Measurements from ENCODE around the gene PTRHD1. TPM values are rescaled to one million over a fixed set of nuclear protein-coding genes. Genes with fewer than 3 reads are reported as not detected.
"Not testable (repeated sequence)": the region's sequence is repeated elsewhere in the genome, so short reads cannot be mapped to it uniquely, and the experiment has no call there.

PTRHD1 gene
- polyA plus RNA-seq, 1 donor from 2014 or later, result 69.9 TPM

- H3K4me3 Mint-ChIP-seq, result not testable (repeated sequence)
- peaks cover 13% of the 10 kb centered on the region for H3K36me3 Mint-ChIP-seq
Measured at GRCh38 chr2:24800487-24800886, 7.3 kb upstream of the PTRHD1 start.

GRCh38 chr2:24797644-24798043 lies 4.5 kb upstream of the PTRHD1 start:
- Mint-ChIP-seq H3K36me3 (peaks cover 11% of the 10 kb centered on the region), H3K4me1 (peaks cover 11 to 12% (median 11%) of the 10 kb centered on the region in 3 donors), H3K27me3 (no peaks in the 10 kb centered on the region), H3K9me3 (no peaks in the 10 kb centered on the region), H3K4me3 (no peak overlapping the region), H3K27ac (no peak overlapping the region)

More at GRCh38 chr2:24800487-24800886, 7.3 kb upstream of the PTRHD1 start:
- not testable (repeated sequence) for H3K27ac Mint-ChIP-seq, H3K9me3 Mint-ChIP-seq, H3K4me1 Mint-ChIP-seq, H3K27me3 Mint-ChIP-seq

GRCh38 chr2:24793761-24794435 lies 707 bp upstream of the PTRHD1 start:
- H3K36me3 Mint-ChIP-seq, result peaks cover under 1% of the 10 kb centered on the region
- H3K4me3 Mint-ChIP-seq, result peak overlapping the region; percentile 97 to 100 (median 100)
- no peaks in the 10 kb centered on the region for H3K27me3 Mint-ChIP-seq
- peaks cover 15 to 17% (median 15%) of the 10 kb centered on the region in 3 donors for H3K4me1 Mint-ChIP-seq
- H3K9me3 Mint-ChIP-seq, result no peaks in the 10 kb centered on the region
- H3K27ac Mint-ChIP-seq, result peak overlapping the region; percentile 59 to 100 (median 99)

- Mint-ChIP-seq H3K36me3 (peaks cover 2% of the 10 kb centered on the region), H3K27me3 (no peaks in the 10 kb centered on the region)
Measured at GRCh38 chr2:24792542-24792873, 683 bp downstream of the PTRHD1 start.

GRCh38 chr2:24791452-24791851 lies 1.7 kb downstream of the PTRHD1 start:
- peak overlapping the region in 2 of 4 donors; percentile 67 to 77 for H3K4me3 Mint-ChIP-seq
- H3K27me3 Mint-ChIP-seq, result no peaks in the 10 kb centered on the region
- peaks cover 2% of the 10 kb centered on the region for H3K36me3 Mint-ChIP-seq
- no peaks in the 10 kb centered on the region for H3K9me3 Mint-ChIP-seq
- peaks cover 16 to 24% (median 19%) of the 10 kb centered on the region in 3 donors for H3K4me1 Mint-ChIP-seq
- H3K27ac Mint-ChIP-seq, result peak overlapping the region in 1 of 3 donors; percentile 69

More at GRCh38 chr2:24792542-24792873, 683 bp downstream of the PTRHD1 start:
- Mint-ChIP-seq H3K27ac (peak overlapping the region; percentile 99 to 100 (median 99)), H3K4me1 (peaks cover 16 to 19% (median 16%) of the 10 kb centered on the region in 3 donors), H3K9me3 (no peaks in the 10 kb centered on the region), H3K4me3 (peak overlapping the region; percentile 97 to 100 (median 100))

- no peaks in the 10 kb centered on the region for H3K9me3 Mint-ChIP-seq
- H3K27ac Mint-ChIP-seq, result no peak overlapping the region
- H3K27me3 Mint-ChIP-seq, result no peaks in the 10 kb centered on the region
- H3K4me3 Mint-ChIP-seq, result peak overlapping the region in 2 of 4 donors; percentile 24 to 30
- peaks cover 2% of the 10 kb centered on the region for H3K36me3 Mint-ChIP-seq
- H3K4me1 Mint-ChIP-seq, result peaks cover 22 to 30% (median 28%) of the 10 kb centered on the region in 3 donors
Measured at GRCh38 chr2:24788816-24789215, 4.4 kb downstream of the PTRHD1 start.

- Mint-ChIP-seq H3K4me3 (peak overlapping the region in 3 of 4 donors; percentile 3 to 87 (median 13)), H3K9me3 (no peaks in the 10 kb centered on the region), H3K27ac (peak overlapping the region in 1 of 3 donors; percentile 17), H3K4me1 (peaks cover 17 to 23% (median 21%) of the 10 kb centered on the region in 3 donors), H3K36me3 (peaks cover 2% of the 10 kb centered on the region), H3K27me3 (no peaks in the 10 kb centered on the region)
Measured at GRCh38 chr2:24787532-24787931, 5.7 kb downstream of the PTRHD1 start.

- peak overlapping the region; percentile 13 to 71 (median 38) for H3K4me3 Mint-ChIP-seq
- H3K4me1 Mint-ChIP-seq, result peaks cover 14 to 20% (median 17%) of the 10 kb centered on the region in 3 donors
- no peaks in the 10 kb centered on the region for H3K27me3 Mint-ChIP-seq
- peaks cover 4% of the 10 kb centered on the region for H3K36me3 Mint-ChIP-seq
- peak overlapping the region; percentile 0 to 94 (median 34) for H3K27ac Mint-ChIP-seq
- H3K9me3 Mint-ChIP-seq, result no peaks in the 10 kb centered on the region
Measured at GRCh38 chr2:24785671-24786321, 7.4 kb downstream of the PTRHD1 start.

GRCh38 chr2:24783641-24784040 lies 9.6 kb downstream of the PTRHD1 start:
- Mint-ChIP-seq H3K9me3 (no peaks in the 10 kb centered on the region), H3K4me1 (peaks cover 14 to 20% (median 17%) of the 10 kb centered on the region in 3 donors), H3K27me3 (no peaks in the 10 kb centered on the region), H3K27ac (no peak overlapping the region), H3K36me3 (peaks cover 1% of the 10 kb centered on the region), H3K4me3 (no peak overlapping the region)

- no peaks in the 10 kb centered on the region for H3K27me3 Mint-ChIP-seq
- peaks cover 0 to 3% (median 0%) of the 10 kb centered on the region in 3 donors for H3K4me1 Mint-ChIP-seq
- no peak overlapping the region for H3K27ac Mint-ChIP-seq
- no peaks in the 10 kb centered on the region for H3K9me3 Mint-ChIP-seq
- peaks cover 1% of the 10 kb centered on the region for H3K36me3 Mint-ChIP-seq
- H3K4me3 Mint-ChIP-seq, result no peak overlapping the region
Measured at GRCh38 chr2:24779116-24779515, 14.1 kb downstream of the PTRHD1 start.

- Mint-ChIP-seq H3K36me3 (peaks cover 6% of the 10 kb centered on the region), H3K27me3 (no peaks in the 10 kb centered on the region), H3K4me3 (no peak overlapping the region), H3K27ac (no peak overlapping the region), H3K9me3 (no peaks in the 10 kb centered on the region), H3K4me1 (peaks cover 0 to 3% (median 0%) of the 10 kb centered on the region in 3 donors)
Measured at GRCh38 chr2:24774373-24774772, 18.8 kb downstream of the PTRHD1 start.

- Mint-ChIP-seq H3K4me3 (no peak overlapping the region), H3K9me3 (no peaks in the 10 kb centered on the region), H3K36me3 (peaks cover 9% of the 10 kb centered on the region), H3K27me3 (no peaks in the 10 kb centered on the region), H3K4me1 (peaks cover 0 to 3% (median 0%) of the 10 kb centered on the region in 3 donors), H3K27ac (peak overlapping the region in 1 of 3 donors; percentile 6)
Measured at GRCh38 chr2:24771764-24772586, 21.2 kb downstream of the PTRHD1 start.

GRCh38 chr2:24771061-24771460 lies 22.1 kb downstream of the PTRHD1 start:
- H3K36me3 Mint-ChIP-seq, result peaks cover 13% of the 10 kb centered on the region
- H3K9me3 Mint-ChIP-seq, result no peaks in the 10 kb centered on the region
- H3K27me3 Mint-ChIP-seq, result no peaks in the 10 kb centered on the region
- peaks cover 0 to 4% (median 0%) of the 10 kb centered on the region in 3 donors for H3K4me1 Mint-ChIP-seq
- H3K27ac Mint-ChIP-seq, result no peak overlapping the region
- H3K4me3 Mint-ChIP-seq, result no peak overlapping the region

GRCh38 chr2:24768601-24769000 lies 24.6 kb downstream of the PTRHD1 start:
- Mint-ChIP-seq H3K36me3 (peaks cover 13% of the 10 kb centered on the region), H3K27ac (no peak overlapping the region), H3K4me3 (no peak overlapping the region), H3K4me1 (peaks cover 0 to 3% (median 0%) of the 10 kb centered on the region in 3 donors), H3K9me3 (no peaks in the 10 kb centered on the region), H3K27me3 (no peaks in the 10 kb centered on the region)

GRCh38 chr2:24768013-24768412 lies 25.2 kb downstream of the PTRHD1 start:
- Mint-ChIP-seq H3K4me3 (no peak overlapping the region), H3K27ac (peak overlapping the region in 1 of 3 donors; percentile 29), H3K36me3 (peaks cover 13% of the 10 kb centered on the region), H3K4me1 (peaks cover 0 to 3% (median 0%) of the 10 kb centered on the region in 3 donors), H3K9me3 (no peaks in the 10 kb centered on the region), H3K27me3 (no peaks in the 10 kb centered on the region)

Measured in IgD-negative memory B cell (primary cell).